Heart left ventricle (tissue), 13 donors: ENCODE measurements around the gene ATP5PD.

Experiments
- POLR2A ChIP-seq, 2 donors: fragments of 450-650 bp; IDR thresholded peaks; one replicate each; pipeline ENCODE4 v1.6.1; 2017; ENCODE audit warnings: antibody characterized with exemption in 2 of 2, mild to moderate bottlenecking in 2 of 2, moderate library complexity in 2 of 2
- TF ChIP-seq, protein P1 (sequence below), 12 donors: fragments of 200-600 bp; sonication (generic) in 4 of 12; IDR thresholded peaks; one replicate each; pipeline versions ENCODE4 v1.5.0 to v1.8.0; 2018 to 2022; ENCODE audit warnings: antibody characterized with exemption in 12 of 12, mild to moderate bottlenecking in 5 of 12
- donor health status: ischemic (EF 13 %, LVEDD 7.1; RV severe dilation, severe dysfunction).
- donor health status: DM: no; HTN: yes; CAD: no.
- donor health status: DM: no; HTN: no; CAD: no.
- donor health status: ischemic (EF 25% LVEDD 6.9; RV normal size, moderate dysfunction).
- donor health status: ischemic (EF 25% LVEDD 5.7; RV mildly dilated, moderate dysfunction).
- donor health status: ischemic (EF 35%, LVEDD 5.7; RV mildly dilated, moderate dysfunction).
- donor health status: nonischemic (EF 11% LVEDD 7.7; RV severe dilation, severe dysfunction).
- donor health status: DM: yes; HTN: yes; CAD: no.
- donor health status: PGD.
- donor health status: ischemic (EF 29% LVEDD 5.4; RV normal size, mild dysfunction).
- donor health status: nonischemic (EF 23%, LVEDD 6.1; RV moderate dilation, normal function).

GRCh38 chr17:75009139-75009724, 37.5 kb downstream of the ATP5PD start:
- TF ChIP-seq, protein P1, sequence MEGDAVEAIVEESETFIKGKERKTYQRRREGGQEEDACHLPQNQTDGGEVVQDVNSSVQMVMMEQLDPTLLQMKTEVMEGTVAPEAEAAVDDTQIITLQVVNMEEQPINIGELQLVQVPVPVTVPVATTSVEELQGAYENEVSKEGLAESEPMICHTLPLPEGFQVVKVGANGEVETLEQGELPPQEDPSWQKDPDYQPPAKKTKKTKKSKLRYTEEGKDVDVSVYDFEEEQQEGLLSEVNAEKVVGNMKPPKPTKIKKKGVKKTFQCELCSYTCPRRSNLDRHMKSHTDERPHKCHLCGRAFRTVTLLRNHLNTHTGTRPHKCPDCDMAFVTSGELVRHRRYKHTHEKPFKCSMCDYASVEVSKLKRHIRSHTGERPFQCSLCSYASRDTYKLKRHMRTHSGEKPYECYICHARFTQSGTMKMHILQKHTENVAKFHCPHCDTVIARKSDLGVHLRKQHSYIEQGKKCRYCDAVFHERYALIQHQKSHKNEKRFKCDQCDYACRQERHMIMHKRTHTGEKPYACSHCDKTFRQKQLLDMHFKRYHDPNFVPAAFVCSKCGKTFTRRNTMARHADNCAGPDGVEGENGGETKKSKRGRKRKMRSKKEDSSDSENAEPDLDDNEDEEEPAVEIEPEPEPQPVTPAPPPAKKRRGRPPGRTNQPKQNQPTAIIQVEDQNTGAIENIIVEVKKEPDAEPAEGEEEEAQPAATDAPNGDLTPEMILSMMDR (IDR thresholded peaks at IDR 0.05) = no peak
- TF ChIP-seq POLR2A (IDR thresholded peaks at IDR 0.05) = no peak
